ENCODE data around the gene OSER1. TPM values are rescaled to one million over a fixed set of nuclear protein-coding genes. Genes with fewer than 3 reads are reported as not detected.

The OSER1 gene
- total RNA-seq, 1 donor from 2014 or later, result 38.5 TPM

DNA sequence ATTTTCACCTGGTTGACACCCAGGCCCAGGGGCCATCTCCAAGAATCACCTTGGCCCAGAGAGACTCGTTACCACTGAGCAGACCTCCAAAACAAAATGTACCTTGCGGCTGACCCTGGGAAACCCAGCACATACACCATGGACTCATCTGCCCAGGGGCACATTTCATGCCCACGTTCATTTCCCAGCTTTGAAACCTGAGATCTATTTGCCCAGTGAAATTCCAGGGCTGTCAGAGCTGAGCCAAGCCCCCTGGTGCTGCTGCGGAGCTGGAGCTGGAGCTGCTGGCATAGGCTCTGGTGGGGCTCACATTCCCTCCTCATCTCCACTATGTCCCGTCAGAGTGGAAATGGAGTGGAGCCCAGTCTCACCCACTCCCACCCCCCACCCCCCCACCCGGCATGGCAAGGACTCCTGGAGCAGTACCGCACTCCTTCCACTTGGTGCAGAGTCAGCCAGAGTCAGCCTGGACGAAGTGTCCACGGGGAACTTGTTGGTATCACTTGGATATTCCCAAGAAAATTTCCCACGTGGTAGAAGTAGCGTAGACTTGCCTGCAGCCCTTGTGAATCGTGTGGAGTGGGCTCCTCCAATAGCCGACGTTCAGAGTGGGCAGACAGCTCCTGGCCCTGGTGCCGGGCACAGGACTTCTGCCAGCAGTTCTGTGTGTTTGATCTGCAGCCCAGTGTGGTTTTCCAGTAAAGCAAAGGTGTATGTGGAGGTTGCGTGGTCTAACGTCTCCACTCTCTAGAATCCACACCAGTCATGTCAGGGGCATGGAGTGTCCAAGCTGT lies 18.1 kb upstream of the OSER1 start:
- no peak for DNase-seq (ENCODE audit: low read depth in 2 of 2)

DNA sequence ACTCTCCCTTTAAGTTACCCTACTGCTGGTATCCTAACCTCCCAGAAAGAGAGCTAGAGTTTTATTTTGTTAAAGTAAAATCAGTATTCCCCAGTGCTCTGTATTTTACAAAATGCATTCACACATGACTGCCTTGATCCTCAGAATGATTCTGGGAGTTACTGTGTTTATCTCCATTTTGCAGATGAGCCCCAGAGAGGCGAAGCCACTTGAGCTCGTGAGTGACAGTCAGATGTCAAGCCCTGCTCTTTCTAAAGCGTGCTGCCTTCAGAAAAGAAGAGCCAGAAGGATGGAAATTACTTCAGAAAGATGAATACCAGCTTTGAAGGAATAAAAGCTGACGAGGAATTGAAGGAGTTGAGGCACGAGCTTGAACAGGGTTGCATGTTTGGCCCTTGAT lies 14.1 kb upstream of the OSER1 start:
- DNase-seq (ENCODE audit: low read depth in 2 of 2), result no peak

DNA sequence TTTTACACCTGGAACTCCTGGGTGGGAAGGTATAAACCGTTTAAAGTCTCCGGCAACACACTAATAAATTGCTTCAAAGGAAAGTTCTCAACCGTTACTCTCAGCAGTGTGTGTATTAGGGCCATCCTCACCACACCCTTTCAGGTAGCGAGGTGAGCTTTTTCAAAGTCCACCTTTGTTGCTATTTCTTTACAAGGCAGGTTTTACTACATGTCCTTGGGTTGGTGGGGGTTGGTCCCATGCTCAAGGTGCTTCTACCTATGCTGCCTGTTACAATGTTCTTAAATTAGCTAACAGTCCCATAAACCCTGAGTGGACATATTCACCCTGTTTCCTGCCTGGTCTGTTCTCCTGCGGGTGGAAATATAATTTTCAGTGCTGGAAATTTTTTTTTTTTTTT lies 13.2 kb upstream of the OSER1 start:
- no peak for DNase-seq (ENCODE audit: low read depth in 2 of 2)

DNA sequence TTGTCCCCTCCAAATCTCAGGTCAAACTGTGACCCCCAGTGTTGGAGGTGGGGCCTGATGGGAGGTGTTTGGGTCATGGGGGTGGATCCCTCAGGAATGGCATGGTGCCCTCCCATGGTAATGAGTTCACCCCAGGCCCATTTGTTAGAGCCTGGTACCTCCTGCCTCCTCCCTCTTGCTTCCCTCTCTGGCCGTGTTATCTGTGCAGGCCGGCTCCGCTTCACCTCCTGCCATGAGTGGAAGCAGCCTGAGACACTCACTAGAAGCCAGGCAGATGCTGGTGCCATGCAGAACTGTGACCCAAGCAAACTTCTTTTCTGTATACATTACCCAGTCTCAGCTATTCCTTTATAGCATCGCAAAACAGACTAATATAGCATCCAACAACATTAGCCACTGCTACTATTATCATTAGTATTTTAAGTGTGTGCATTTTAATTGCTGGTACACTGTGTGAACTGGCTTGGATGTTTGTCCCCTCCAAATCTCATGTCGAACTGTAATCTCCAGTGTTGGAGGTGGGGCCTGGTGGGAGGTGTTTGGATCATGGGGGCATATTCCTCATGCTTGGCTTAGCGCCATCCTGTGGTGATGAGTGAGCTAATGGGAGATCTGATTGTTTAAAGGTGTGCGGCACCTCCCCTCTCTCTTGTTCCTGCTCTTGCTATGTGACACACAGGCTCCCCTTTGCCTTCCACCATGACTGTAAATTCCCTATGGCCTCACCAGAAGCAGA lies 12.2 kb upstream of the OSER1 start:
- peak in 1 of 2 donors; percentile 35 for DNase-seq (ENCODE audit: low read depth in 2 of 2)

DNA sequence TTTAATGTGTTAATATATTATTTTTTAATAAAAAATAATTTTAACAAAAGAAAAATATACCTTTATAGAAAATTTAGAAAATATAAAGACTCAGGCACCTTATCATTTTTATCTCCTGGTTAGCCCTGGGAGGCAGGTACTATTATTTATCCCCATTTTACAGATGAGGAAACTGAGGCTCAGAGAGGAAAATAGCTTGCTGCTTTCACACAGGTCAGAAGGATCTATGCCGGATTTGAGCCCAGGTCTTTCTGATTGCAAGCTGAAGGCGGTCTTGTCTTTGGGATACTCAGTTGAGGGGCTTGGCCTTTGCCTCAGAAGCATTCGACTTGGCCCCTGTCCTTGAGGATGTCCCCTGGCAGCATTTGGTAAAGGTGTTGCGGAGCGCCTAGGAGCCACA lies 11.5 kb upstream of the OSER1 start:
- no peak for DNase-seq (ENCODE audit: low read depth in 2 of 2)

DNA sequence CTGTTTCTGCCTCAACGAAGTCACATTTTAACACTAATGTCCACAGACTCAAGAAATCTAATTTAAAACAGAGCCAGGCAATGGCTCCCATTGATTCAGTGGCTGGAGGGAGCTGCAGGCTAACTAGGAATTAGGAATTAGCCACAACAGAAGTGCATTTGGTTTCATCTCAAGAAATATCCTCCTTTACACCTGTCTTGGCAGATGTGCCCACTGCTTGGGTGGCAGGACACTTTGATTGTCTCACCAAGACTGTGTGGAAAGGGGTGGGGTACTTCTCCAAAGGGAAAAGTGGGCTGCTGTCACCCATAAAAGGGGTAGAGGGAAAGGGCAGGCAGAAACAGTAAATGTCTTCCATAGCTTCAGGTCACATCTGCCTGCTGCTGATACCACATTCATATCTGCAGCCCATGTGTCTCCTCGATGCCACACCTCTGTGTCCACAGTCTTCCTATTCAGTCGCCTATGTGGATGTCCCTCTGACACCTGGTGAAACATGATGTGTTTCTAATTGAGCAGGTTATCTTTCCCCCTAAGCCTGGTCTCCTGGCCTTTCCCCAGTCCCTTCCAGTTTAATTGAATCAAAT lies 10.9 kb upstream of the OSER1 start:
- DNase-seq (ENCODE audit: low read depth in 2 of 2), result no peak

DNA sequence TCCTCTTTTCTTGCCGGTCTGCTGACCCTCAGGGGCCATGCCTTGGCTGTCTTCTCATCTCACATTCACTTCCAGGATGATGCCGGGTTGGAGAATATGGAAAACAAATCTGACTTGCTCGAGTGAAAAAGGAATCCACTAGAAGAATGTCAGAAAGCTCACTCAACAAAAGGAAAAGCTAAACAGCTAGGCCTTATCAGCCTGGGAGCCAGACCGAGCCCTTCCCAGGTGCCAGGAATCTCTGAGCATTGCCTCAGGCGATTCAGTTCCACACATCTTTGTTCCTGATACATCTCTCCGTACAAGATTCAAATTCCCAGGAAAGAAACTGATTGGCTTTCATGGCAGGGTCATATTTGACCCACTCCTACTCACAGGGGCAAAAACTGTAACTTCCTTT lies 9.2 kb upstream of the OSER1 start:
- no peak for DNase-seq (ENCODE audit: low read depth in 2 of 2)

DNA sequence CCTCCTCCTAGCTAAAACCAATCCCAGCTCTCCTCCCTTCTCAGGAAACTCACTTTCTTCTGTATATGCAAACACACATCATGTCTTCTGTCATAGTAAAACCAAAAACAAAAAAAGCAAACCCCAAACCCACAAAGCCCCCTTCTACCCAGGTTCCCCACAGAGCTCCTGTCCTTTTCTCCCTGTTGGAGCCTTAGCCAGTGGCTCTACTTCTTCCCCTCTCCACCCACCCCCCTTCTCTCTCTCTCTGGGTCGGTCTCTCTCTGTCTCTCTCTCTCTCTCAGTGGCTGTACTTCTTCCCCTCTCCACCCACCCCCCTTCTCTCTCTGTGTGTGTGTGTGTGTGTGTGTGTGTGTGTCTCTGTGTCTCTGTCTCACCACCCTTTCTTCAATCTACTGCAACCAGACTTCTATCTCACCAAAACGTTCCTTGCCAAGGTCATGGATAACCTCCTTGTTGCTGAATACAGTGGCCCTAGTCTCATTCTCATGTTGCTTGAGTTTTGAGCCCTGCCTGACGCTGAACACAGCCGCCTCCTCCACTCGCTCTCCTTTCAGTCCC lies 8.7 kb upstream of the OSER1 start:
- DNase-seq (ENCODE audit: low read depth in 2 of 2), result no peak

DNA sequence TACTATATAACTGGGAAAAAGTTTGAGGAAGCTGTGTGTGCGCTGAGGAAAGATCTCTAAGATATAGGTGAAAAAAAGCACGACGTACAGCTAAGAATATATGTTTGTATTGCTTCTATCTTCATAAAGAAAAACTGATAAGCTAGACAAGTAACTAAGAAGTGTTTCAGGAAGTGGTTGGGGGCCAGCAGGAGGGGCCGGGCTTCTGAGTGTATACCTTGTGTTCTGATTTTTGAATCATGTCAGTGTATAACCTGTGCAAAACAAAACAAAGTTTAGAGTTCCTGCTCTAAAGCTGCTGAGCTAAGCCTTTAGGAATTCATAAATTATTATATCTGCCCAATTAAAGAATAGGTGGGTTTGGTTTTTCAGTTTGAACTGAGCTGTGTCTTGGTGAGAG lies 7.9 kb upstream of the OSER1 start:
- DNase-seq (ENCODE audit: low read depth in 2 of 2), result no peak

DNA sequence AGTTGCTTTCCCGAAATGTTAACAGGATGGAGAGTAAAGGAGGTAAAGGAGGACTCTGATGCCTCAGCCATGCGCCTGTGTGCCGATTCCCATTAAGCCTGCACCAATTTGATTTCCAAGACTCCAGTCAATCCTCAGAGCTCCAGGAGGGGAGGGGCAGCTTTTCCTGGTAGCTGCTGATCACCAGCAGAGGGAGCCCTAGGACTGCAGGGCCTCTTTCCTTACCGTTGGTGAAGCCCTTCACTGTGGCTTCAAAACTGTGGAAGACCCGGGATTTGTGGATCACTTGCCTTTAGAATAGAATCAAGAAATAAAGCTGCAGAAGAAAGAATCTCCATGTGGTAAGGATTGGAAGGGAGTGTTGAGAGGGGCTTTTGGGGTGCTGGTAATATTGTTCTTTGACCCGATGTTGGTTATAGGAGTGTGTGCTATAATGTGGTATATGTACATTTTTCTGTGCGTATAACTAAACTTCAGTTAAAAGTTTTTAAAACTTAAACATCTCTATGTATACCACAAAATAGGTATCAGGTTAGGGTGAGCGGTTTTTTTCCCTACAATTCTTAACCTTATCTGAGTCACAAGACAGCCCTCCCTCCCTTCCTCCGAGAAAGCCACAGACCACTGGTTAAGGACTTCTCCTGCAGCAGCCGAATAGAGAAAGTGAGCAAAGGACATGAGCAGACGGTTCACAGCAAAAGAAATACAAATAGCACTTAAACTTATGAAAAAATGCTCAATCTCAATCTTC lies 6.9 kb upstream of the OSER1 start:
- peak; percentile 71 to 78 for DNase-seq (ENCODE audit: low read depth in 2 of 2)

DNA sequence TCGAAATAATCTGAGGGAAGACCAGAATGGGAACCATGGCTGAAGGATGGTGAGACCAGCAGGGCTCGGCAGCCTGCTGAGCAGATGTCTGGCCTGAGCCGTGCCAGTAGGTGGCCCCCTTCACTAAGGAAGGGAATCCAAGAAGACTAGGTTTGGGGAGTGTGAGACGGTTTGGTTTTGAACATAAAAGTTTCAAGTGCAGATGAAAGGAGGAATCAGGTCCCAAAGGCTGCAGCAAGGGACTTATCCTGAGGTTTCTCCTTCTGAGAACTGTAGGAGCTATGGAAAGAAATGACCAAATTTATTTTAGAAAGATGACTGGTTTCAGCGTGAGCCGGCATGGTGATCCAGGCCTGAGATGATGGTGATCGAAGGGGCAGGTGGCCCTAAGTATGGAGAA lies 4.6 kb upstream of the OSER1 start:
- peak; percentile 74 to 75 for DNase-seq (ENCODE audit: low read depth in 2 of 2)

DNA sequence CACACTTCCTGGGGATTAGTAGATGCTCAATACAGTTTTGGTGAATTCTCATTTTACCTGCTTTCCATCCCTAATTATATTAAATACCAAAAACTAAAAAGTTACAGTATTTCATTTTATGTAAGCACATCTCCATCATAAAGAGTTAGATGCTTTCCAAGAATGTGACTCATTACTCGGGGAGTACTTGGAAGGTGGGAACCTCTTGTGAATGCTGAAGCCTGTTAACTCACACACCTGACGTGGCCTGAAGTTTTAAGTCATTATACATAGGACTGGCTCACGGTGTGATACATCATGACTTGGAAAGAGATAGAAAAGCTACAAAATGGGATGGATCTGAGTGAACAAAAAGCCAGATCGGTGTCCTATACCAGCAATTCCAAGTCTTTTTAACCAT lies 2.2 kb upstream of the OSER1 start:
- DNase-seq (ENCODE audit: low read depth in 2 of 2), result no peak

DNA sequence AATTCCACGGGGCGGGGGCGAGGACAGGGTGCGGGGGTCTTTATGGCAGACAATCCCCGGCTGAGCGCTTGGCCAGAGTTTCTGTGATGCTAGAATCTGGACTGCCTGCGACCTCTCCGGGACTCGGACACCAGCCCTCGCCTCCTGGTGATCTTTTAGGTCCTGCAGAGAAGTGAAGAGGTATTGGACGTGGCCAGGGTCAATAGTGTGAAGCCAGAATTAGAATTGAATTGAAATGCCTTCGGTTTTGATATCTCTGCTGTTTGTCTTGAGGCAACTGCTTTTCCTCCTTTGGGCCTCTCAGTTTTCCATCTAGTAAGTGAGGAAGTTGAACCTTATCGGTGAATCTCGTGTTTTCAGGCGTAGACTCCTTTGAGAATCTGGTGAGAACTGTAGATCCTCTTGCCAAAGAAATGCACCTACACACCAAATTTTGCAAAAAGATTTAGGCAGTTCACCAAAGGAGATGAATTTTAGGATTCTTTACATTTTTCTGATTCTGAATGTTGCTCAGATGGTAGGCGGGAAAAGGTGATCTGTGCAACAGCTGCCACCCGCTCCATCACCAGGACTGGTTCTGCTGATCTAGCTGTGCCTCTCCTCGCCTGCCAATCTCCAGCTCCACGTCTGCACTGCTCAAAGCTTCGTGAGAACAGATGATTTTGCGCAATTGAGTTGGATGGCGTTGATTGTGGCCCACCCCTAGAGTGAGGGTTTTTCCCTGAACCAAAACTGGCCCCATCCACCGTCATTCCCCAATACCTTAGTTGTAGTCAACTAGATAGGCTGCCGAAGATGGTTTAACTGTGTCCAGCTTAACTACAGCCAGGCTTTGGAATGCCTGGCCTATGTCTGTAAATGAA lies 837 bp upstream of the OSER1 start:
- DNase-seq (ENCODE audit: low read depth in 2 of 2), result peak in 1 of 2 donors; percentile 35

DNA sequence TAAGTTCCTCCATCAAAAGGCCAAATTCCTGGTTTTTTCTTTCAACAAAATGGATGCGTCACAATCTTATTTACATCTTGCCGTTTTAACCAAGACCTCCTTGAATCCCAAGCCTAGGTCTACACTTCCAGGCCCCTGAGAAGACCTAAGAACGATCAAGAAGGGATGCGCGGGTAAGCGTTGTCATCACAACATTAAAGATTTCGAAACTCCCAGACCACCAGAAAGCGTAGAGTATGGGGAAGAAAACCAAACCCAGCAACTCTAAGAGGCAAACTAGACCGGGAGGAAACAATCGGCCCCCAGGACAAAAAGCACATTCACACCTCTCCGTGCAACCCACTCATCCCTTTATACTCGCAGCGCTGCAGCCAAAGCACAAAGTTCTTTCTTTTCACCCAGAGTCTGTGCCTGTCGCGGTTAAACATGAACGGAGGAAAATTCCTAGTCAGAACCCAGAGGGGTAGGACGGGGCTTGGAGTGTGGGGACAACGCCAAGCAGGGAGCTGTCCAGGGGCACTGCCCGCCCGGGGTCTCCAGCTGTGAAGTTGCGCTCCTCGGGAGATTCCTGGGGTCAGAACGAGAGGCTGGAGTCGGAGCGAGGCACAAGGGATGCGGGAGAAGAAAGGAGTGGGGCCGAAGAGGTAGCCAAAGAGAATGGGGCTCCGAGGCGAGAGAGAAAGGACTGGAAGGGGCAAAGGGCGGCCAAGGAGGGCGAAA lies 725 bp downstream of the OSER1 start:
- DNase-seq (ENCODE audit: low read depth in 2 of 2), result peak; percentile 48 to 64

DNA sequence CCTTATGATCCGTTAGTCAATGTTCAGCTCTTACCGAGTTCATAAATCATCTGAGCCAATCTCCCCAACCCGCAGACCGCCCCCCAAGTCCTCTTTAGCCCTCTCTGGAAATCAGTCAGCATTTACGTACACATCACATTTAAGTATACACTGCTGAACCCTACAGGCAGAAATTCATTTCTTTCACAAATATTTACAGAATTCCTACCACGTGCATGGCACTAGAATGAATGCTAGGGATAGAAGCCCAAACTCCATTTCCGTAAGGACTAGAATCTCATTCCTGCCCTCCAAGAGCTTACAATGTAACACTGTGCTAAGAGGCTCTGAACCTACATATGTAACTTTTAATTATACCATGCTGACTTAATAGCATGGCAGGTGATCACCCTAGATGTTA lies 1.8 kb downstream of the OSER1 start:
- no peak for DNase-seq (ENCODE audit: low read depth in 2 of 2)

DNA sequence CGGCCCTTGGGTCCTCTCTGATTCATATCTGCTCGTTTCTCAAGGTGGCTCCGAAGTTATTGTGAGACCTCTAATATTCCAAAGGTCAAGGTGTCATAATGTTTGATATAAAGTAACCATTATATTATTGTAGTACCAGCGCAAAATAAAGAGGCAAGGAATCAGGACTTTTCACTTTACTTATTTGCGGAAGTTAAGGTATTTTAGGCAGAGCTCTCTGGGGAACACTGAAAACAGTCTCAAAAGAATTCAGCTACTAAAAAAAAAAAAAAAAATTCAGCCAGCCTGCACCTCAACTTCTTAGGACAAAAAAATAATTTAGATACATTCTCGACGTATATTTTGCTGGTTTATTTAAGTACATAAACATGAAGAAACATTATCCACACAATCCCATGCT lies 2.4 kb downstream of the OSER1 start:
- DNase-seq (ENCODE audit: low read depth in 2 of 2), result no peak

DNA sequence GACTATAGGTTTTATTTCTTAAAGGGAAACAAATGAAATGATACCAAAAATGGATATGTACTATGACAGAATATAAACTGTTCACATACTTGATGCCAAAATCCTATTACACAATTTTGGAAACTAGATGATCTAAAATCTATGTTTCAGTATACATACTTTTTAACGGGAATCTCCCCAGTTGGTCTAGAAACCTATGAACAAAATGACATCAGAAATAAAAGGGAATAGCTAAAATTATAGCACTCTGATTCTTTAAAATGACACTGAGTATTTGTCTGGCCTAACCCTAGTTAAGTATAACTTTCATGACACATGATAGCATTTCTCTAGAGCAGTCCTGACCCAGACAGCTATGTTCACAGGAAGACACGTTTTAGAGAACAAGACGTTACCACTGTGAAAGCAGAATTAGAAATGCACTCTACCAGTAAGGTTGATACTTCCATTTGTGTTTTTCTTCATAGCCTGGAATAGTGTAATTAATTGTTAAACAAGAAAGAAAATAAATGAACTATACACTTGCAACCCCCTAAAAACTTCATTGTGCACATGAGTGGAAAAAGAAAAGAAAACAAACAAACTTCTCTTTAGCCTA lies 3.3 kb downstream of the OSER1 start:
- DNase-seq (ENCODE audit: low read depth in 2 of 2), result no peak

DNA sequence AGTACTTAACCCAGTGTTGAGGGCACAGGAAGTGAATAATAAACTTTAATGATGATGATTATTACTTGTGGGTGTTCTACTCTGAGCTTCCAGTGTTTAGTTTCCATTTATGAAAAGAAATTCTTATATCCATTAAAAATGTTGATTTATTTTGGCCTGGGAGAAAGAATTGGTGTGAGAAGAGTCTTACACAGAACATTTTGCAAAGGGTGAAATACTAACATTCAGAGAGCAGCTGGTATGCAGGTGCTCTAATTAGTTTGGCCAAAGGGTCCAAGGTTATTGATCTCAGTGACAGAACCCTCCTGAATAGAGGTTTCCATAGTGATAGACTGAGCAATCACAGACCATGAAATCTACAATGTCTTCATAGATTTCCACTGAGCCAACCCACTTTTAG lies 4.4 kb downstream of the OSER1 start:
- DNase-seq (ENCODE audit: low read depth in 2 of 2), result no peak

DNA sequence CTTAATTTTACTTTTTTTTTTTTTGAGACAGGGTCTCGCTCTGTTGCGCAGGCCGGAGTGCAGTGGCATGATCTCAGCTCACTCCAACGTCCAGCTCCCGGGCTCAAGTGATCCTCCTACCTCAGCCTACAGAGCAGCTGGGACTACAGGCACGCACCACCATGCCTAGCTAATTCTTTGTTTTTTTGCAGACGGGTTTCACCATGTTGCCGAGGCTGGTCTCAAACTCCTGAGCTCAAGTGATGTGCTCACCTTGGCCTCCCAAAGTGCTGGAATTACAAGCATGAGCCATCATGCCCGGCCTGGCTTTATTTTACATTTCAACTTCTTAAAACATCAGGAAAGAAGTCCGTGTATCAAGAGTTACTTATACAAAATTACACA lies 5.7 kb downstream of the OSER1 start:
- no peak for DNase-seq (ENCODE audit: low read depth in 2 of 2)
